GM18505 (cell line): ENCODE data around the gene TRIP4.
A peak's percentile ranks its signal among the peaks of the same experiment; 100 is the strongest.
"Not testable (repeated sequence)": the region's sequence is repeated elsewhere in the genome, so short reads cannot be mapped to it uniquely, and the experiment has no call there.

ENCODE experiments used
- ATAC-seq: cut with Tn5 transposase; IDR thresholded peaks from one replicate; pipeline ENCODE4 v1.9.1; 2021; ENCODE audit not compliant: unreplicated experiment
- POLR2A ChIP-seq: IDR thresholded peaks from 4 replicates; pipeline ENCODE4 v1.6.1; 2011; ENCODE audit warnings: borderline replicate concordance; ENCODE audit not compliant: insufficient read depth, insufficient read length; ENCODE audit errors: extremely low read depth

Gene TRIP4

DNA sequence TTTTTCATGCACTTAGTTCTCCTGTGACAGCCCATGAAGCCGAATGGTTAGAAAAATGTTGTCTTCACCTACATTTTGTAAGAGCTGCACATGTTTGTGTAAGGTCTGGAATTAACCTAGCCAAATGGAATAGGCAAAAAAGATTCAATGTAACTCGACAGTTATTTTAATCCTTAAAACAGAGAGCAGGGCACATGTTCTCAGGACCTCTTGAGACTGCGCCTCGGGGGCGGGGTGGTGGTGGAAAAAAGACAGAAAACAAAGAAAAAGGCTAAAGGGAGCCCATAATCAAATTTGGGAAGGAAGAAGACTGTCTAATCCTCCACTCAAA is 31.0 kb upstream of the TRIP4 start:
- ATAC-seq, result no peak
- no peak for TF ChIP-seq POLR2A

DNA sequence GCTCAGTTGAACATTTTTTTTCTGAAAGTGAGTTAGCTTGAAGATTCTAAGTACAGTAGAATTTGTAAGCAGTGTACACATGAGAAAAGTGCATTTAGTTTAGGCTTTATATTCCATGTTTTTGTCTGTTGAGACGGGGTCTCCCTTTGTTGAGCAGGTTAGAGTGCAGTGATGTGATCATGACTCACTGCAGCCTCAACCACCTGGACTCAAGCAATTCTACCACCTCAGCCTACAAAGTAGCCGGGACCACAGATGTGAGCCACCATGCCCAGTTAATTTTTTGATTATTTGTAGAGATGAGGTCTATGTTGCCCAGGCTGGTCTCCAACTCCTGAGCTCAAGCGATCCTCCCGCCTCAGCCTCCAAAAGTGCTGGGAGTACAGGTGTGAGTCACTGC is 26.4 kb upstream of the TRIP4 start:
- ATAC-seq, result no peak
- no peak for TF ChIP-seq POLR2A

DNA sequence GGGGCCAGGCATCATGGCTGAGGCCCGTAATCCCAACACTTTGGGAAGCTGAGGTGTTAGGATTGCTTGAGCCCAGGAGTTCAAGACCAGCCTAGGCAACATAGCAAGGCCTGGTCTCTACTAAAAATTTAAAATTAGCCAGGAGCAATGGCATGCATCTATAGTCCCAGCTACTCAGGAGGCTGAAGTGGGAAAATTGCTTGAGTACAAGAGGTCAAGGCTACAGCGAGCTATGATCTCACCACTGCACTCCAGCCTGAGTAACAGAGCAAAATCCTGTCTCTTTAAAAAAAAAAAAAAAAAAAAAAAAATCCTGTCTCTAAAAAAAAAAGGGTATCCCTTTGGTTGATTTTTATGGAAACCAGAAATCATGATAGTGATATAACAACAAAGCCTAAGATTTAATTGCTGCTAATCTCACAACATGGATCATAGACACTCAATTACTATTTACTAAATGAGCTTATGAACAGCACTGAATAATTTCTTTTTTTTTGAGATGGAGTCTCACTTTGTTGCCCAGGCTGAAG is 18.5 kb upstream of the TRIP4 start:
- no peak for TF ChIP-seq POLR2A
- no peak for ATAC-seq

DNA sequence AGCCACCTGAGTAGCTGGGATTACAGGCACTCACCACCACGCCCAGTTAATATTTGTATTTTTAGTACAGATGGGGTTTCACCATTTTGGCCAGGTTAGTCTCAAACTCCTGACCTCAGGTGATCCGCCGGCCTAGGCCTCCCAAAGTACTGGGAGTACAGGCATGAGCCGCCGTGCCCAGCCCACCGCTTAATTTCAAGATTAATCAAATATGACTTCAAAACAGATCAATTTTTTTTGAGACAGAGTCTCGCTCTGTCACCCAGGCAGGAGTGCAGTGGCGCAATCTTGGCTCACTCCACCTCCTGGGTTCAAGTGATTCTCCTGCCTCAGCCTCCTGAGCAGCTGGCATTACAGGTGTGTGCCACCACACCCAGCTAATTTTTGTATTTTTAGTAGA is 16.3 kb upstream of the TRIP4 start:
- ATAC-seq, result not testable (repeated sequence)

DNA sequence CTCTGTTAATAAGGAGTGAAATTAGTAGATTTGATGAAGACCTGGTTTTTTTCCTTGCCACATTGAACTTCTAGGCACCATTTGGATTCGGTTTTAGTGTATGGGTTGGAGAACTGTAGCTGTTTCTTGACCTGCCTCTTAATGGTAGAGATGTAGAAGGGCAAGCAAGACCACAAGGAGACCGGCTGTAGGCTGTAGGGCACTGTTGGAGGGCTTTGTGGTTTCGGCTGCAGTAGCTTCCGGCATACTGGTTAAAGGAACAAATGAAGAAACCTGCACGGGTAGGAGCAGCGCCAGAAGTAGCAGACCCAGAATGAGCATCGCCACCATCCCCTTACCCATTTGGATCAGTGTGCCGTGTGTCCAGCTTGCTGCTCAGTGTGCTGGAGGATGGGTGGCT is 14.3 kb upstream of the TRIP4 start:
- no peak for TF ChIP-seq POLR2A
- no peak for ATAC-seq

DNA sequence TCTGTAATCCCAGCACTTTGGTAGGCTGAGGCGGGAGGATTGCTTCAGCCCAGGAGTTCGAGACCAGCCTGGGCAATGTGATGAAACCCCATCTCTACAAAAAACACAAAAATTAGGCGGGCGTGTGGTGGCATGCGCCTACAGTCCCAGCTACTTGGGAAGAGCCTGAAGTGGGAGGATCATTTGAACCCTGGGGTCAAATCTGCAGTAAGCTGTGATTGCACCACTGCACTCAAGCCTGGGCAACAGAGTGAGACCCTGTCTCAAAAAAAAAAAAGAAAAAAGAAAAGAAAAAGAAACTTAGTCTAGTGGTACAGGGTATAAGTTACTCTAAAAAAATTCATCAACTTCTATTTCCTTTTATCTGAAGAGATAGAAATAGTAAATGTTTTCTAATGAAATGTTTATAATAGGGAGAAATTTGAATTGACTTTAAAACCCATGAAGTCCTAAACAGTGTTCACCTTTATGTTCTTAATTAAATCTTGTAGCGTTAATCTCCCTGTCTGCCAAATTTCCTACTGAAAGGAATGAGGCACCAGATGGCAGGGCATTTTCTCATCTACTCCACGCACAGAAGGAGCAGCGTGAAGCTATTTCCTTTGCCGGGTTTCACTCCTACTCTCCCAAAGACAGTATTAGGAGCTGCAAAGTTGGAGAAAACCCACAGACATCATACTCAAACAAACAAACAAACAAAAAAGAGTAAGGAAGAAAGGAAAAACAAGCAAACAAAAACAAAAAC is 8.2 kb upstream of the TRIP4 start:
- no peak for TF ChIP-seq POLR2A
- ATAC-seq, result no peak

DNA sequence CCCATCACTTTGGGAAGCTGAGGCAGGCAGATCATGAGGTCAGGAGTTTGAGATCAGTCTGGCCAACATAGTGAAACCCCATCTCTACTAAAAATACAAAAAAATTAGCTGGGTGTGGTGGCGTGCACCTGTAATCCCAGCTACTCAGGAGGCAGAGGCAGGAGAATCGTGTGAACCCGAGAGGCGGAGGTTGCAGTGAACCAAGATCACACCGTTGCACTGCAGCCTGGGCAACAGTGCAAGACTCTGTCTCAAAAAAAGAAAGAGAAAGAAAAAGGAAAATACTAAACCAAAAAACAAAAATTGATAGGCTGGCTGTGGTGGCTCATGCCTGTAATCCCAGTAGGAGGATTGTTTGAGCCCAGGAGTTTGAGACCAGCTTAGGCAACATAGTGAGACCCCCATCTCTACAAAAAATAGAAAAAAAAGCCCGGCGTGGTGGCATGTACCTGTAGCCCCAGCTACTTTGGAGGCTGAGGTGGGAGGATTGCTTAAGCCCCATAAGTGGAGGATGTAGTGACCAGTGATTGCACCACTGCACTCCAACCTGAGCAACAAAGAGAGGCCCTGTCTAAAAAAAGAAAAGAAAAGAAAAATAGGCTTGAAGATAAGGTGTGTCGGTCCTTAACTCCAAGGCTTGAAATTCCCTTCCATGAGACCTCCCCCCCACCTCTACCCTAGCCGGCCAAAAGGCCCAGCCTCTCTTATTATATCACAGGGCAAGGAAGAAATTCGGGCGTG is 7.3 kb upstream of the TRIP4 start:
- not testable (repeated sequence) for ATAC-seq

DNA sequence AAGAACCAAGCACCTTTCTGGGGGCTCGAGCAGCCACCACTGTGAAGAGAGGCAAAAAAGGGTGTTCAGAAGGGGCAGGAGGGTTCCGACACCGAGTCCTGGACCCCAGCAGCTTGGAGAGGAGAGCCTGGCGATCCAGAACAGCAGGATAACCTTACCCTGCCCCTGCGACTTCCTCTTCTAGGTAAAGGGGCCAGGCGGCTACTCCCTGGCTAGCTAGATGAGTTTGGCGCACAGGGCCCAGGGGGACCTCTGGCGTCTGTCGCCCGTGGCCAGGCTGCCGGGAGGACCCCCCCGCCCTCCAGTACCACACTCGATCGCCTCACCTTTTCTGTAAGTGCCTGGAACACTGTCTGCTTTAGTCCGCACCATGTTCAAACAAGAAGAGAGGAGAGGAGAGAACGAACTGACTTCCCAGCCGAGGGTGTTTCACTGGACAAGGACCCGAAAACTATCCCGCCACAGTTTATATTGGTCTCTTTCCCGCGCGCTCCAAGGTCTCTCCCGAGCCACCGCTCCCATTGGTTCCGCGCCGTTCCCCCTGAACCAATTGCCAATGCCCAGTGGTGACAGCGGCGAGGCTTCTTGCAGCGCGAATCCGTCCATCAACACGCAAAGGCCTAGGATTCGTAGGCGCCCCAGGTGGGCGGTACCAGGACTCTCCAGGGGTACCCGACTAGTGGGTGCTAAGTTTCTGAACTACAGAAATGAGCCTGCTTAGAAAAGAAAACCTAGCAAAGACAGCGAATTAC is 6.5 kb upstream of the TRIP4 start, which contains the start of gene PCLAF:
Gene PCLAF (minus strand): TSS at position 442 of the 752 bp plus-strand sequence. CDS start 70 bp downstream, at position 372.
- TF ChIP-seq POLR2A, result peak; percentile 80
- ATAC-seq, result peak; percentile 94

DNA sequence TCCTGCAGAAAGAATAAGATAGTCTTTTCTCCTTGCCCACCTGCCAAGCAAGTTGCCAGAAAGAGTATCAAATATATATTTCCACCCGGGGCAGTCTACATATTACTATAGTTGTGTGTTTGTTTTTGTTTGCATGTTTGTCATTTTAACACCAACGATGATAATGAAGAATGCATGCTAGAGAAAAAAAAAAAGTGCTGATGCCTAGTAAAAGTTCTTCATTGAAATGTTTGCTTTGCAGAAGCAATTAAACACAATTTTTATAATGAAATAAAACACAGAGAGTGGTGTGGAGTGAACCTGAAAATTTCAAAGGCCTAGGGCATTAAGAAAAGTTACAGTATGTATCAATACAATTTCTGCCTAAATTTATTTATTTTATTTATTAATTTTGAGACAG is 3.9 kb upstream of the TRIP4 start:
- no peak for TF ChIP-seq POLR2A
- no peak for ATAC-seq

DNA sequence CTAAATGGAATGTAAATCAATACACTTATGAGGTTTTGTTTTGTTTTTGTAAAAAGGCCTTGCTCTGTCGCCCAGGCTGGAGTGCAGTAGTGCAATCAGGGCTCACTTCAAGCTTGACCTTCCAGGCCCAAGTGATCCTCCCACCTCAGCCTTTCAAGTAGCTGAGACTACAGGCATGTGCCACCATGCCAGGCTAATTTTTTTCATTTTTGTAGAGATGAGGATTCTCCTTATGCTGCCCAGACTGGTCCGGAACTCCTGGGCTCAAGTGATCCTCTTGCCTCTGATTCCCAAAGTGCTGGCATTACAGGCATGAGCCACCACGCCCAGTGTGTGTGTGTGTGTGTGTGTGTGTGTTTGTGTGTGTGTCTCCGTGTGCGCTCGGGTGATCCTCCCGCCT is 1.3 kb upstream of the TRIP4 start:
- TF ChIP-seq POLR2A, result no peak
- no peak for ATAC-seq

DNA sequence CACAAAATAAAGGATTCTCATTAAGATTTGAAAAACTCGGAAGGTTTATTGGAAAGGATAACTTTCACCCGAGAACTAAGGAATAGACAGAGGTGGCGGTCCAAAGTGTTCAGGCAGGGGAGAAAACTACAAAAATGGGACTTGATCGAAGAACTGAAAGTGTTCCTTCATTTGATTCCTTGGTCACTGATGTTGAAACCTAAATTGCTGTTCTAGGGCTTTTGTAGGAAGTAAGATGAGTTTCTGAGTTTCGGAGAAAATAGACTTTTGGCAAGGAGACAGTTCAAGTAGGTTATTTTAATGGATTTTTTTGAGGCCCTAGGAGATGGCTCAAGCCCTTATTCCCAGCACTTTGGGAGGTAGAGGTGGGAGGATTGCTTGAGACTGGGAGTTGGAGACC is 1.4 kb downstream of the TRIP4 start:
- TF ChIP-seq POLR2A, result no peak
- no peak for ATAC-seq

DNA sequence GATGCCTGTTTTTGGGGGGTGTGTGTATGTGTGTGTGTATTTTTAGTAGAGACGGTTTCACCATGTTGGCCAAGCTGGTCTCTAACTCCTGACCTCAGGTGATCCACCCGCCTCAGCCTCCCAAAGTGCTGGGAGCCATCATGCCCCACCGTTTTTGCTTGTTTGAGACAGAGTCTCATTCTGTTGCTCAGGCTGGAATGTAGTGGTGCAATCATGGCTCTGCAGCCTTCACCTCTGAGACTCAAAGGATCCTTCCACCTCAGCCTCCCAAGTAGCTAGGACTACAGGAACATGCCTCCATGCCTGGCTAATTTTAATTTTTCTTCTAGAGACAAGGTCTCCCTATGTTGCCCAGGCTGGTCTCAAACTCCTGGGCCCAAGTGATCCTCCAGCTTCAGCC is 4.8 kb downstream of the TRIP4 start:
- ATAC-seq, result not testable (repeated sequence)

DNA sequence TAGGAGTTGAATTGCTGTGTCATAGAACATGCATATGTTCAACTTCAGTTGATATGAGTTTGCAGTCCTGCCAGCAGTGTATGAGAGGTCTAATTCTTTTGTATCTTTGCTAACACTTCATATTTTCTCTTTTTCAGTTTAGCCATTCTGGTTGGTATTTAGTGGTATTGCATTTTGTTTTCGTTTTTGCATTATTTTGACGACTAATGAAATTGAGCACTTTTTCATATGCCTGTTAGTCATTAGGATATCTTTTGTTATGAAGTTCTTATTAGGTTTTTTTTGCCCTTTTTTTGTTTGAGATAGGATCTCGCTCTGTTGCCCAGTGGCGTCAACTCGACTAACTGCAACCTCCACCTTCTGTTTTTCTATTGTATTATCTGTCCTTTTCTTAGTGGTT is 9.2 kb downstream of the TRIP4 start:
- no peak for ATAC-seq
- TF ChIP-seq POLR2A, result no peak

DNA sequence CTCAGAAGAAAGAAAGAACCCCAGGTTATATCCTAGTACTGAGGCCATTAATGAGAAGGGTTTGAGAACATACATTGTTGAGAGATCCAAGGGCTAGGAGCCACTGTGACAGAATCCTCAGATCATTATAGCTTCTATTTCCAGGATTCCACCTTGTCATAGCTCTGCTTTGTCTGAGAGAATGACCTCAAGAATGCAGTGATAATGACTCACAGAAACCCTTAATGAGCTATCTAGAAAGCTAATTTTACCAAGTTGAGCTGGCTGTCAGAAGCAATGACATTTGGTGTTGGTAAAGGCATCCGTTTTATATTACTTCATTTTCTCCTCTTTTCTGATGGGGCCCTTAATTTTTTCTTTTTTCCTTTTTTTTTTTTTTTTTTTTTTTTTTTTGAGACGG is 10.9 kb downstream of the TRIP4 start:
- ATAC-seq, result no peak
- TF ChIP-seq POLR2A, result no peak
